CD14-positive monocyte (primary cell): ENCODE results near the gene LOXHD1. TPM values are rescaled to one million over a fixed set of nuclear protein-coding genes. Genes with fewer than 3 reads are reported as not detected.

Experiments used
- DNase-seq, 3 donors: peaks; one replicate each; pipeline ENCODE4 v3.0.0-alpha.2; 2011 to 2022
- H2AFZ ChIP-seq: 2 replicates; pipeline ENCODE4 v1.6.0; 2012; ENCODE audit warnings: mild to moderate bottlenecking, low read depth, low read length, inconsistent platforms; ENCODE audit not compliant: insufficient read depth, poor library complexity, severe bottlenecking
- H3K27ac ChIP-seq, 2 donors: 1 replicate in 1 of 2; 2 replicates in 1 of 2; pipeline ENCODE4 v1.5.1; 2012 to 2013; ENCODE audit warnings: low read length in 2 of 2, control low read depth in 1 of 2, inconsistent platforms in 1 of 2, low read depth in 1 of 2, mild to moderate bottlenecking in 1 of 2
- H3K27me3 ChIP-seq, 2 donors: one replicate each; pipeline versions ENCODE4 v1.6.0 to v1.6.1; 2011 to 2013; ENCODE audit warnings: low read length in 2 of 2; ENCODE audit not compliant: control insufficient read depth in 2 of 2, insufficient read depth in 2 of 2
- H3K36me3 ChIP-seq, 2 donors: replicated peaks in 1 of 2; 1 replicate in 1 of 2; 2 replicates in 1 of 2; pipeline versions ENCODE4 v1.5.1 to v1.6.1; 2012 to 2013; ENCODE audit warnings: low read length in 2 of 2, control low read depth in 1 of 2, inconsistent platforms in 1 of 2, mild to moderate bottlenecking in 1 of 2; ENCODE audit not compliant: insufficient read depth in 2 of 2, control insufficient read depth in 1 of 2
- H3K4me1 ChIP-seq, 2 donors: 1 replicate in 1 of 2; 2 replicates in 1 of 2; pipeline versions ENCODE4 v1.5.1 to v1.6.1; 2012 to 2013; ENCODE audit warnings: low read length in 2 of 2, control low read depth in 1 of 2, inconsistent platforms in 1 of 2, mild to moderate bottlenecking in 1 of 2, moderate library complexity in 1 of 2; ENCODE audit not compliant: insufficient read depth in 2 of 2, control insufficient read depth in 1 of 2
- H3K4me2 ChIP-seq: replicated peaks from 2 replicates; pipeline ENCODE3; 2012; ENCODE audit warnings: low read length, moderate library complexity, mild to moderate bottlenecking; ENCODE audit not compliant: poor library complexity, severe bottlenecking; ENCODE audit errors: extremely low read depth
- H3K4me3 ChIP-seq, 3 experiments: fragments of 200-600 bp in 1 of 3; sonication (generic) in 1 of 3; replicated peaks in 1 of 3; 1 replicate in 2 of 3; 2 replicates in 1 of 3; pipeline ENCODE4 v1.5.1; 2011 to 2013; ENCODE audit warnings: low read length in 3 of 3, mild to moderate bottlenecking in 3 of 3, control low read depth in 2 of 3, low read depth in 2 of 3, inconsistent platforms in 1 of 3, moderate library complexity in 1 of 3
- H3K79me2 ChIP-seq: 2 replicates; pipeline ENCODE4 v1.6.0; 2012; ENCODE audit warnings: mild to moderate bottlenecking, control low read depth, inconsistent platforms, low read length, moderate library complexity; ENCODE audit not compliant: insufficient read depth
- H3K9ac ChIP-seq: 2 replicates; pipeline ENCODE4 v1.6.0; 2017; ENCODE audit warnings: low read length, mild to moderate bottlenecking; ENCODE audit not compliant: insufficient read depth, poor library complexity, severe bottlenecking
- H3K9me3 ChIP-seq, 2 donors: replicated peaks in 1 of 2; 1 replicate in 1 of 2; 2 replicates in 1 of 2; pipeline versions ENCODE4 v1.5.1 to v1.6.1; 2012 to 2013; ENCODE audit warnings: low read length in 2 of 2, control low read depth in 1 of 2; ENCODE audit not compliant: control insufficient read depth in 1 of 2, insufficient read depth in 1 of 2
- H4K20me1 ChIP-seq: 2 replicates; pipeline ENCODE4 v1.6.0; 2012; ENCODE audit warnings: mild to moderate bottlenecking, low read length, control low read depth, moderate library complexity; ENCODE audit not compliant: insufficient read depth
- H3K27ac Mint-ChIP-seq, 7 donors: one replicate each; pipeline ENCODE4 v1.8.0; 2020; ENCODE audit warnings: mild to moderate bottlenecking in 7 of 7, mixed read lengths in 7 of 7, moderate library complexity in 6 of 7, inconsistent platforms in 2 of 7
- H3K27me3 Mint-ChIP-seq, 3 donors: one replicate each; pipeline ENCODE4 v1.8.0; 2021 to 2022; ENCODE audit warnings: low read depth in 3 of 3, mild to moderate bottlenecking in 3 of 3, mixed read lengths in 3 of 3, moderate library complexity in 3 of 3, inconsistent platforms in 1 of 3
- H3K36me3 Mint-ChIP-seq, 2 donors: one replicate each; pipeline ENCODE4 v1.8.0; 2020; ENCODE audit warnings: mixed read lengths in 2 of 2, inconsistent platforms in 1 of 2, mild to moderate bottlenecking in 1 of 2
- H3K4me1 Mint-ChIP-seq: one replicate; pipeline ENCODE4 v1.8.0; 2020; ENCODE audit warnings: mild to moderate bottlenecking, mixed read lengths
- H3K4me3 Mint-ChIP-seq, 2 donors: one replicate each; pipeline ENCODE4 v1.8.0; 2020; ENCODE audit warnings: mild to moderate bottlenecking in 2 of 2, mixed read lengths in 2 of 2, moderate library complexity in 1 of 2
- H3K9me3 Mint-ChIP-seq, 7 donors: one replicate each; pipeline ENCODE4 v1.8.0; 2020 to 2022; ENCODE audit warnings: mixed read lengths in 7 of 7, mild to moderate bottlenecking in 6 of 7, moderate library complexity in 6 of 7, inconsistent platforms in 2 of 7
- WGBS: methylation state at CpG from one replicate; pipeline ENCODE4 v1.1.5; 2013; ENCODE audit warnings: missing lambda C conversion rate; ENCODE audit not compliant: insufficient coverage; 5-methylcytosine and 5-hydroxymethylcytosine counted together
- intact Hi-C, 2 donors: fragments of 100-400 bp; cut with micrococcal nuclease; formaldehyde crosslinking; loops; one replicate each; pipeline versions ENCODE4 v1.15.0 to v1.15.1; 2023
- polyA plus RNA-seq, 3 donors: library from polyadenylated mRNA; depleted of rRNA in 1 of 3; unstranded in 2 of 3; stranded (reverse) in 1 of 3; fragments of 300-500 nt in 2 of 3; fragments of >200 nt in 1 of 3; fragmentation: Illumina TruSeq in 2 of 3; gene quantifications; 1 replicate in 2 of 3; 2 replicates in 1 of 3; pipeline ENCODE4 v1.2.3, GENCODE V29; 2012 to 2021
- TF ChIP-seq, protein P1 (sequence below): fragments of 200-600 bp; IDR thresholded peaks from one replicate; pipeline ENCODE4 v1.8.0; 2022; ENCODE audit warnings: antibody characterized with exemption, mild to moderate bottlenecking

LOXHD1 gene
- polyA plus RNA-seq, 3 donors, result 0.33 to 10.9 (median 0.61) TPM

DNA sequence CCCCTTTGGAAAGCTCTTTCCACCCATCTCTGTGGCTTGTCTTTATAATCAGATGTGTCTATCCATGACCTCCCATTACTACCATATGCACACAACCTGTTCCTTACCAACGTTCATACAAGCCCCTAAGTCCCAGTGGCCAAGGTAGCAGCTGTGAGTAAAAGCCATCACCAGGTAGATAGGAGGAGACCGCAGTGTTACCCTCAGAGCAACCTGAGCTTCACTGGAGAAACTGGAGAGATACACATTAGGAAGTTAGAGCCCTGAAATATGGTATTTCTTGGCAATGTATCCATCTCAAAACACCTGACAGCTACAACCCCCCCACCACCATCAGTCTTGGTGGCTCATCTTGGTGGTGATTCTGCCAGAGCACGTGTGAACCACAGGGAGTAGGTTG, 26.0 kb downstream of the LOXHD1 start:
- no peaks in the 10 kb centered on the region for H3K36me3 ChIP-seq
- H3K9me3 ChIP-seq, result peaks cover 0 to 4% of the 10 kb centered on the region in 2 donors
- intact Hi-C loops, result no loop called here
- Mint-ChIP-seq H3K9me3 (peaks cover 0 to 11% (median 4%) of the 10 kb centered on the region in 7 donors), H3K27me3 (peaks cover 0 to 3% (median 3%) of the 10 kb centered on the region in 3 donors), H3K36me3 (no peaks in the 10 kb centered on the region), H3K4me3 (no peak overlapping the region), H3K27ac (no peak overlapping the region), H3K4me1 (no peaks in the 10 kb centered on the region)
- no CpG with 5 or more reads among the region's 3 CpGs for WGBS
- no peaks in the 10 kb centered on the region for H4K20me1 ChIP-seq
- TF ChIP-seq, protein P1, sequence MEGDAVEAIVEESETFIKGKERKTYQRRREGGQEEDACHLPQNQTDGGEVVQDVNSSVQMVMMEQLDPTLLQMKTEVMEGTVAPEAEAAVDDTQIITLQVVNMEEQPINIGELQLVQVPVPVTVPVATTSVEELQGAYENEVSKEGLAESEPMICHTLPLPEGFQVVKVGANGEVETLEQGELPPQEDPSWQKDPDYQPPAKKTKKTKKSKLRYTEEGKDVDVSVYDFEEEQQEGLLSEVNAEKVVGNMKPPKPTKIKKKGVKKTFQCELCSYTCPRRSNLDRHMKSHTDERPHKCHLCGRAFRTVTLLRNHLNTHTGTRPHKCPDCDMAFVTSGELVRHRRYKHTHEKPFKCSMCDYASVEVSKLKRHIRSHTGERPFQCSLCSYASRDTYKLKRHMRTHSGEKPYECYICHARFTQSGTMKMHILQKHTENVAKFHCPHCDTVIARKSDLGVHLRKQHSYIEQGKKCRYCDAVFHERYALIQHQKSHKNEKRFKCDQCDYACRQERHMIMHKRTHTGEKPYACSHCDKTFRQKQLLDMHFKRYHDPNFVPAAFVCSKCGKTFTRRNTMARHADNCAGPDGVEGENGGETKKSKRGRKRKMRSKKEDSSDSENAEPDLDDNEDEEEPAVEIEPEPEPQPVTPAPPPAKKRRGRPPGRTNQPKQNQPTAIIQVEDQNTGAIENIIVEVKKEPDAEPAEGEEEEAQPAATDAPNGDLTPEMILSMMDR, result no peak
- no peak overlapping the region for H3K27ac ChIP-seq
- H3K9ac ChIP-seq, result no peak overlapping the region
- no peak overlapping the region for H3K4me2 ChIP-seq
- no peak for DNase-seq
- H3K79me2 ChIP-seq, result no peaks in the 10 kb centered on the region
- H2AFZ ChIP-seq, result no peak overlapping the region
- no peaks in the 10 kb centered on the region for H3K4me1 ChIP-seq
- no peaks in the 10 kb centered on the region for H3K27me3 ChIP-seq
- H3K4me3 ChIP-seq, result no peak overlapping the region

DNA sequence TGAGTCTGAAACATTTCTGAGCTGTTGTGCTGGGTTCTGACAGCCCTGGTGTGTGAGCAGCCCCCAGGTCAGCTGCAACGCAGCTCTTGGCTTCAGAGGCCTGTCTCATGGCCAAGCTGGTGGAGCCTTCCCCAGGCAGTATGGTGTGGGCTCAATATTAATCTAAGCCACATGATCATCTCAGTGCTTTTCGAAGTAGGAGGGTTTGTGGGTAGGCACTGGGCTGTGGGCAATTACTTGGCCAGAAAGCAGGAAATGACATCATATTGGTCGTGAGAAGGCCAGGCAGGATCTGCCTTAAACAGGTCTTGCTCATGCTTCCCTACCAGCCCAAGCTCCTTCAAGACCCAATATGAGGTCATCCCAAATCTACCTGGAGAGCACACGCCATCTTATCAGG, 26.9 kb downstream of the LOXHD1 start:
- H3K4me1 ChIP-seq, result no peaks in the 10 kb centered on the region
- intact Hi-C loops, result no loop called here
- H3K4me3 ChIP-seq, result no peak overlapping the region
- Mint-ChIP-seq H3K36me3 (no peaks in the 10 kb centered on the region), H3K27me3 (peaks cover 0 to 5% (median 3%) of the 10 kb centered on the region in 3 donors), H3K4me3 (no peak overlapping the region), H3K4me1 (no peaks in the 10 kb centered on the region), H3K9me3 (peaks cover 0 to 11% (median 4%) of the 10 kb centered on the region in 7 donors), H3K27ac (no peak overlapping the region)
- H4K20me1 ChIP-seq, result no peaks in the 10 kb centered on the region
- DNase-seq, result peak in 2 of 3 donors; percentile 3 to 50
- 38% methylated on average over 3 of the region's 4 CpGs for WGBS
- no peak overlapping the region for H3K4me2 ChIP-seq
- no peak overlapping the region for H2AFZ ChIP-seq
- peaks cover 0 to 4% of the 10 kb centered on the region in 2 donors for H3K9me3 ChIP-seq
- TF ChIP-seq, protein P1, result no peak
- H3K79me2 ChIP-seq, result no peaks in the 10 kb centered on the region
- H3K27me3 ChIP-seq, result no peaks in the 10 kb centered on the region
- no peak overlapping the region for H3K9ac ChIP-seq
- H3K36me3 ChIP-seq, result no peaks in the 10 kb centered on the region
- no peak overlapping the region for H3K27ac ChIP-seq
